ENCODE measurements around the gene RABGAP1L. TPM values are rescaled to one million over a fixed set of nuclear protein-coding genes. Genes with fewer than 3 reads are reported as not detected.

RABGAP1L gene
- total RNA-seq, 4 donors from 2014 or later: 39.3 to 101 (median 63.7) TPM

DNA sequence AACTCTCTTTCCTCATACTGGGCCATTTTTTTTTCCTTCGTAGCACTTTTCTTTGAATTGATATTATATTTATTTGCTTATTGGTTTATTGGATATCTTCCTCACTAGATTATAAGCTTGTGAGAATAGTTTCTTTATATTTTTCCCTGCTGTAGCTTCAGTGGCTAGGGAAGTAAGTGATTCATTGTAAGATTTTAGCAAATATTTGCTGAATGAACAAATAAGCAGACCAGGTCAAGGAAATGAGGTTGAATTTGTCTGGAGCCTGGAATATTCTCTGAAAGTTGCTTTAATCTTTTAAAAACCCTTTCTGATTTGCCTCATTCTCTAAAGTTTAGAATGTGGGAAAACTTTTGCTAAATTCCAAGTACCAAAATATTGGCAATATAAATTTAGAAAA, 80.2 kb downstream of the RABGAP1L start:
- Histone ChIP-seq H3K9me3 (no peaks in the 10 kb centered on the region), H3K27me3 (no peaks in the 10 kb centered on the region), H3K4me3 (no peak overlapping the region), H3K36me3 (peaks cover 0 to 19% (median 5%) of the 10 kb centered on the region in 4 donors), H3K27ac (replicated peaks in 1 of 4) (no peak overlapping the region), H3K4me1 (peaks cover 0 to 6% (median 0%) of the 10 kb centered on the region in 4 donors)
- TF ChIP-seq POLR2AphosphoS5 (IDR thresholded peaks at IDR 0.05): no peak
- no peak for TF ChIP-seq POLR2A (IDR thresholded peaks at IDR 0.05; ENCODE audit: low read depth)
- TF ChIP-seq, protein P1, sequence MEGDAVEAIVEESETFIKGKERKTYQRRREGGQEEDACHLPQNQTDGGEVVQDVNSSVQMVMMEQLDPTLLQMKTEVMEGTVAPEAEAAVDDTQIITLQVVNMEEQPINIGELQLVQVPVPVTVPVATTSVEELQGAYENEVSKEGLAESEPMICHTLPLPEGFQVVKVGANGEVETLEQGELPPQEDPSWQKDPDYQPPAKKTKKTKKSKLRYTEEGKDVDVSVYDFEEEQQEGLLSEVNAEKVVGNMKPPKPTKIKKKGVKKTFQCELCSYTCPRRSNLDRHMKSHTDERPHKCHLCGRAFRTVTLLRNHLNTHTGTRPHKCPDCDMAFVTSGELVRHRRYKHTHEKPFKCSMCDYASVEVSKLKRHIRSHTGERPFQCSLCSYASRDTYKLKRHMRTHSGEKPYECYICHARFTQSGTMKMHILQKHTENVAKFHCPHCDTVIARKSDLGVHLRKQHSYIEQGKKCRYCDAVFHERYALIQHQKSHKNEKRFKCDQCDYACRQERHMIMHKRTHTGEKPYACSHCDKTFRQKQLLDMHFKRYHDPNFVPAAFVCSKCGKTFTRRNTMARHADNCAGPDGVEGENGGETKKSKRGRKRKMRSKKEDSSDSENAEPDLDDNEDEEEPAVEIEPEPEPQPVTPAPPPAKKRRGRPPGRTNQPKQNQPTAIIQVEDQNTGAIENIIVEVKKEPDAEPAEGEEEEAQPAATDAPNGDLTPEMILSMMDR (IDR thresholded peaks at IDR 0.05): no peak
- TF ChIP-seq EP300 (IDR thresholded peaks at IDR 0.05): no peak
- DNase-seq (ENCODE audit: extremely low spot score): no peak
- intact Hi-C loops (cut with DNase I): no loop called here
- whole genome bisulfite sequencing: 95% methylated on average over 1 of the region's 1 CpG

DNA sequence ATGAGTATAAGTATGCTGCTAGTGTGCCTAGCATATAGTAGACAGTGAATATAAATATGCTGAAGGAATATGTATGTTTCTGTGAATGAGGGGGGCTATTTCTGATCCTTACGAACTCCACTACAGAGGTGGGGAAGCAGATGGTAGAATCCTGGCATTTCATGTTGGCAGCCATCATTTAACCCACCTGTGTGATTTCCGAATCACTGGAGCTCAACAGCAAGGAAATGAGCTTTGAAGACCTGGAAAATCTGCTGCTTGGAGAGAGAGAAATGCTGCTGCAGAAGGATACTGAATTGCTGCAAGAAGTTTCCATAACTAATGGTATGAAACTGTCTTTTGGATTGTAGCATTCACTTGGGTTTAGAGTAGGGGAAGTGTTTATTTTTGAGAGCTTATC, 83.5 kb downstream of the RABGAP1L start:
- no peak for TF ChIP-seq POLR2AphosphoS5 (IDR thresholded peaks at IDR 0.05)
- no peak for TF ChIP-seq POLR2A (IDR thresholded peaks at IDR 0.05; ENCODE audit: low read depth)
- Histone ChIP-seq H3K4me3 (no peak overlapping the region), H3K9me3 (no peaks in the 10 kb centered on the region)

DNA sequence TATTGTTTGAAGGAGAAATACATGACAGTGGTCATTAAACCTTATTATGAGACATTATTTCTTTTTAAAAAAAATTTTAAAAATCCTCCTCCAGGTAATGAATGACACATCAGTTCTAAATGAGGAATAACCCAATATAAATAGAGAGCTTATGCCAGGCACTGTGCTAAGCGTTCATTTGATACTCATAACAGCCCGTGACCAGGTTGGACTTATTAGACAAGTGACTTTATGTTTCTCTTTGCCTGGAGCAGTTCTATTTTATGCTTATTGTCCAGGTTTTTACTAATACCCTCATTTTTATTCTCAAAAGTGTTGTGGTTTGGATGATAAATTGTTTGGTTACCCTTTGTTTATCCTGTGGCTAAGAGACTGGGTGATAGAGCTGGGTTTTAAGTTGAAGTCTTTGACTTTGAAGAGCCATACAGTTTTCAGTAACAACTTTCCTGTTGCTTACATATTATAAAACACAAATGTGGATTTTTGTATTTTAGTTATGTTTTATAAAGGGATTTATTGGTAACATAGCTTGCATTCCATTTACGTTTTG, 84.2 kb downstream of the RABGAP1L start:
- TF ChIP-seq POLR2A (IDR thresholded peaks at IDR 0.05; ENCODE audit: low read depth) (no peak), EP300 (IDR thresholded peaks at IDR 0.05) (no peak), POLR2AphosphoS5 (IDR thresholded peaks at IDR 0.05) (no peak)
- TF ChIP-seq, protein P1 (IDR thresholded peaks at IDR 0.05): no peak
- Histone ChIP-seq H3K27ac (replicated peaks in 1 of 4) (no peak overlapping the region), H3K27me3 (no peaks in the 10 kb centered on the region), H3K36me3 (peaks cover 4 to 32% (median 11%) of the 10 kb centered on the region in 4 donors), H3K9me3 (no peaks in the 10 kb centered on the region), H3K4me1 (peaks cover 0 to 8% (median 3%) of the 10 kb centered on the region in 4 donors), H3K4me3 (no peak overlapping the region)
- intact Hi-C loops (cut with DNase I): no loop called here
- WGBS: 56% methylated on average over 3 of the region's 3 CpGs
- DNase-seq (ENCODE audit: extremely low spot score): no peak

More for the DNA sequence above, 83.5 kb downstream of the RABGAP1L start:
- Histone ChIP-seq H3K27me3 (no peaks in the 10 kb centered on the region), H3K36me3 (peaks cover 4 to 32% (median 11%) of the 10 kb centered on the region in 4 donors), H3K27ac (replicated peaks in 1 of 4) (no peak overlapping the region), H3K4me1 (peaks cover 0 to 7% (median 3%) of the 10 kb centered on the region in 4 donors)
- intact Hi-C loops (cut with DNase I): no loop called here
- DNase-seq (ENCODE audit: extremely low spot score): no peak
- 98% methylated on average over 2 of the region's 2 CpGs for WGBS

DNA sequence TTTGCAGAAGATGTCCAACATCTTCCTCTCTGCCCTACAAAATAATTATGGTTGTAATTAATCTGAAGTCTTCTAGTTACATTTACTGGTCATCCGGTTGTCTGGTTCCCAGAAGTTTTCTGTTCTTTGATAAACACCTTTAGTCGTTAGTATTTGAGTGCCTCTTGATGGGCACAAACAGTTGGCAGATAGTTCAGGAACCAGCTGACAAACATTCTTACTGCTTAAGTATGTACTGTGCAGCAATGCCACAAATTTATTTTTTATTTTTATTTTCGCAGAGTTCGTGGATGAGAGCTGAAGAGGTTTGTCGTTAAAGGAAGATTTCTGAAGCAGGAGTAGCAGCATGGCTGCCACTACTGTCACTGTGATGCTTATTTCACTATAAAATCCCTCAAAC, 84.7 kb downstream of the RABGAP1L start:
- Histone ChIP-seq H3K4me3 (no peak overlapping the region), H3K9me3 (no peaks in the 10 kb centered on the region), H3K4me1 (peaks cover 0 to 8% (median 3%) of the 10 kb centered on the region in 4 donors), H3K27ac (replicated peaks in 1 of 4) (no peak overlapping the region), H3K27me3 (no peaks in the 10 kb centered on the region), H3K36me3 (peaks cover 4 to 32% (median 11%) of the 10 kb centered on the region in 4 donors)
- TF ChIP-seq EP300 (IDR thresholded peaks at IDR 0.05) (no peak), POLR2A (IDR thresholded peaks at IDR 0.05; ENCODE audit: low read depth) (no peak), POLR2AphosphoS5 (IDR thresholded peaks at IDR 0.05) (no peak)
- TF ChIP-seq, protein P1 (IDR thresholded peaks at IDR 0.05): no peak
- DNase-seq (ENCODE audit: extremely low spot score): no peak
- 85% methylated on average over 5 of the region's 5 CpGs for WGBS
- intact Hi-C loops (cut with DNase I): no loop called here

DNA sequence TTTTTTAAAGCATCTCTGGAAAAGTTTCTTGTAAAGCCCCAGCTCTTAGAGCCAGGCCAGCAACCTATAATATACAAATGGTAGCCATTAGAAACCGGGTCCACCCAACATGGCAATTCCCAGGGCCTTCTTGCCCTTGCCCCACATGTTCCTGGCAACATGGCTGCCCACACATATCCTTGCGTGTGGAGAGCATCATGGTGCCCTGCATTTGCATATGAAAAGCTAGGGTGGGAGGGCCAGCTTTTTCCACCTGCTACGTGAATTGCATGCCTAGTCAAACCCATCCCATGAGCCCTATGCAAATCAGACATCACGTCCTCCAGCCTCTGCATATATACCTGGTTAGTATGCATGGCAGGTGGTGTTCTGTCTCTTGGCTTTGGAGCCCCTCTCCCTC, 88.2 kb downstream of the RABGAP1L start:
- intact Hi-C loops (cut with DNase I): no loop called here
- no peak overlapping the region for H3K27ac ChIP-seq (replicated peaks in 1 of 4)

More for the DNA sequence above, 88.2 kb downstream of the RABGAP1L start:
- DNase-seq (ENCODE audit: extremely low spot score): no peak
- WGBS: 95% methylated on average over 4 of the region's 4 CpGs
- peaks cover 0 to 34% (median 10%) of the 10 kb centered on the region in 4 donors for H3K36me3 ChIP-seq
- H3K27me3 ChIP-seq: no peaks in the 10 kb centered on the region
- H3K4me3 ChIP-seq: no peak overlapping the region
- peaks cover 0 to 8% (median 3%) of the 10 kb centered on the region in 4 donors for H3K4me1 ChIP-seq
- TF ChIP-seq POLR2AphosphoS5 (IDR thresholded peaks at IDR 0.05) (no peak), EP300 (IDR thresholded peaks at IDR 0.05) (no peak), POLR2A (IDR thresholded peaks at IDR 0.05; ENCODE audit: low read depth) (no peak)
- TF ChIP-seq, protein P1 (IDR thresholded peaks at IDR 0.05): no peak
- no peaks in the 10 kb centered on the region for H3K9me3 ChIP-seq
